GM18507 (cell line): ENCODE data around the gene GNB4.

Source experiments
- DNase-seq: peaks from one replicate; pipeline ENCODE4 v3.0.0; 2011; ENCODE audit warnings: low read depth; ENCODE audit not compliant: insufficient read length; ENCODE audit errors: extremely low spot score
- FAIRE-seq: peaks from 2 replicates; lab custom pipeline; 2011; peaks lifted over from hg19 to GRCh38; lab: Jason Lieb, UNC

Gene GNB4

DNA sequence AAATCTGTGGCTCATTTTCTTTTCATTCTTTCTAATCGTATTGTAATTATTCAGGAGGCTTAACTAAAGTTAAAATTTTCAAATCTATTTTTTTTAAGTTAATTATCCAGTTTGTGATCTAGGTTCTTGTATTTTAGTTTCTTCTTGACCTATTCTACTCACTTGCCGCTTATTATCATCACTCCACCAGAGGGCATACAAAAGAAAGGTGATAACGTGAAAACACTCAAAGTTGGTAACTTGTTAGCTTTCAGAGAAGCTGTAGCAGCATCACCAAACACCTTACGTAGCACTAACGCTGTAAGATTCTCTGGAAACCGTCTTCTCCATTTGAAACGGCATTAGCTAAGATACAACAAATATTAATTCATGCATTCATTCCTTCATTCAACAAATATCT lies 4.8 kb downstream of the GNB4 start:
- FAIRE-seq (no peak), DNase-seq (no peak)

DNA sequence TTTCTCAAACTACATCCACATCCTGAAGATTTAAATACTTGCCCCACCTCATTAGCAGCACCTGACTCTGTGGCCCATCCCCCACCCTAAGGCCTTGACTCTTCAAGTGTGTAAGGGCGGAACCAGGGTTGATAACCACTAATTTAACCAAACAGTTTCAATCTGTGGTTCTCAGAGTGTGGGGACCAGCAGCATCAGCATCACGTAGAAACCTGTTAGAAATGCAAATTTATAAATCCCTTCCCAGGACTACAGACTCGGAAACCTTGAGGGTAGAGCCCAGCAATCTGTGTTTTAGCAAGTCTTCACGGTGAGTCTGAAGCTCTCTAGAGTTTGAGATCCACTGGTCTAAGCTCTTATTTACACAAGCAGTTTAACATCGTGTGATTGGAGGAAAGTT lies 12.4 kb downstream of the GNB4 start:
- peak; percentile 80 for FAIRE-seq
- no peak for DNase-seq

- no peak for DNase-seq
- FAIRE-seq: no peak
Observed at GRCh38 chr3:179436517-179436916, 14.8 kb downstream of the GNB4 start.

DNA sequence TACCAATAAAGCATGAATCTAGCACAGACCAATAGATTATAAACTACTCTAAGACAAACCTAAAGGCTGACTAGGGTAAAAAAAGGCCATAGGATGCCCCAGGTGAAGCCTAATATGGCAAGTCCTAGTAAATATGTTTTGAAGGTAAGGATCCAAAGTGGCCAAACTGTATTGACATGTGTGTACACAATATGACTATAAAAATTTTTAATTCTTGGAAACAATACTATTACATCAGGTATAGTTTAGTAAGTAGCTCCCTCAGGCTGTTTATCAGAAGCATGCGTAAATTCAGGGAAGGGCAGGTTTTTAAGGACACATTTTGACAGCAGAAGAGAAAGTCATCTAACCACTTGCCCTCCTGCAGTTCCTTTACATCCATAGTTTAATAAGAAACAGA lies 18.8 kb downstream of the GNB4 start:
- DNase-seq (no peak), FAIRE-seq (no peak)

DNA sequence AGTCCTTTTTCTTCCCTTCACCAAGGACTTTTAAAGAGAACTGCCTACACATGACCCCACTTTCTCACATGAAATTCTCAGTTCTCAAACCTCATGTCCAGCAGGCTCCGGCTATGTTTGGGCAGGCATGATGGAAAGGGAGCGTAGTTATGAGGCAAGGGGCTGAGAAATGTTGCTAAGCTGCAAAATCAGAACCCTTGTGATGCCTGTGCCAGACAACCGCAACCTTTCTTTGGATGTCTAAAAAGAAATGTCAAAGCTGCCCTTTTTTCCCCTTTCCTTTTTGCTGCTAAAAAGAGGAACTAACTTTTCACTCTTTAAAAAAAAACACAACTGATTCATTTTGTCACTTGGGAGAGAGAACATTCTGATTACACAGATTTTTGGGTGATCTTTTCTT lies 19.2 kb downstream of the GNB4 start:
- peak; percentile 79 for FAIRE-seq
- DNase-seq: no peak

- FAIRE-seq (no peak), DNase-seq (no peak)
Observed at GRCh38 chr3:179430277-179430870, 20.9 kb downstream of the GNB4 start.

- DNase-seq (no peak), FAIRE-seq (no peak)
Observed at GRCh38 chr3:179428876-179429548, 22.3 kb downstream of the GNB4 start.

- no peak for DNase-seq
- no peak for FAIRE-seq
Observed at GRCh38 chr3:179425075-179425474, 26.2 kb downstream of the GNB4 start.

DNA sequence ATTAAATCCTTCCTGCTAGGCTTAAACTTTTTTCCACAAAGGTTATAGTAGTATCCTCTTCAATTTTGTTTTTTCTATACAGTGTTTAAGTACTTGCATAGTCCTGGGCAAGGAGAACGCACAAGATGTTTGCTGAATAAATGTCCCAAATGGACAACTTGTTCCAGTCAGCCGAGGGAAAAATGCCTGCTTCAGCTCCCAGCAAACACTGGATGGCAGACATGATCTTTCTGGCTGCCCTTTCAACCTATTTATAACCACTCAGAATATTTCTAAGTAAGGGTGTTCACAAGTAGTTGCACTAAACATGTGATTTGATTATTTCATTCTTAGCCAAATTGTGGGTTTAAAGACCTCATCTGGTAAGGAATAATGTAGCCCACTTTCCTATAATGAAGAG lies 29.8 kb downstream of the GNB4 start:
- DNase-seq (no peak), FAIRE-seq (no peak)

GRCh38 chr3:179418610-179419009 lies 32.7 kb downstream of the GNB4 start:
- FAIRE-seq (no peak), DNase-seq (no peak)

GRCh38 chr3:179416681-179417080 lies 34.6 kb downstream of the GNB4 start:
- FAIRE-seq: no peak
- DNase-seq: no peak

DNA sequence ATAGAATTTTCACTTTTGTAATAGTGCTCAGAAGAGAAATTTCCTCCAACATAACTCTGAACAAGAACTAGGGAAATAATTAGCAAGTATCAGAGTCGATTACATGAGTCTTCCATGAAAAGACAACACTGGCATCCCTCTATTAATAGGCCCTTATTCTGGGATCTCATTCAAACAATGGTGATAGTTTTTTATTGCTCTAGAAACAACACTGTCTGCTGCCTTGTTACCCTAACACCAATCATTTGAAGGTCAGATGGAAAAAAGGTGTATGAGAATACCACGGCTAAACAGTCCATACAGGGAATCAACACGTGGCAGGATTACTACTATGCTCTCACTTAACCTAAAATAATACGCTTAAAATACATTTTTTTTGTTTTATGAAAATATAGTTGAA lies 35.9 kb downstream of the GNB4 start:
- FAIRE-seq (no peak), DNase-seq (no peak)

GRCh38 chr3:179414804-179415203 lies 36.5 kb downstream of the GNB4 start:
- no peak for DNase-seq
- no peak for FAIRE-seq

DNA sequence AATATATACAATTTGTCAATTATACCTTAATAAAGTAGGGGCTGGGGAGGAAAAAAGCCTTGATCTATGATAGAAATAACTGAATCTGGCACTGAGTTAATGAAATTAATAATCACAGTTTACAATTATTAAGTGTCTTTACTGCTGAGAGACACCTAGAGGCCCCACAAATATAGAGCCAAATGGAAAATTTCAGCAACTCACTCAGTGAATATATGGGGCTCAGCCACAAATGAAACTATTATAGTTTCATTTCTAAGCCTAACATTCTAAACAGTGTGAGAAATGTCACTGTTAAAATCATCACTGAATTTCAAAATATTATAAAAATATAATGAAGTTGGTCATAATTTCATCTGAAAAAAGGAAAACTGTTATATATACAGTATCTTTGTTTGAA lies 40.3 kb downstream of the GNB4 start:
- no peak for FAIRE-seq

DNA sequence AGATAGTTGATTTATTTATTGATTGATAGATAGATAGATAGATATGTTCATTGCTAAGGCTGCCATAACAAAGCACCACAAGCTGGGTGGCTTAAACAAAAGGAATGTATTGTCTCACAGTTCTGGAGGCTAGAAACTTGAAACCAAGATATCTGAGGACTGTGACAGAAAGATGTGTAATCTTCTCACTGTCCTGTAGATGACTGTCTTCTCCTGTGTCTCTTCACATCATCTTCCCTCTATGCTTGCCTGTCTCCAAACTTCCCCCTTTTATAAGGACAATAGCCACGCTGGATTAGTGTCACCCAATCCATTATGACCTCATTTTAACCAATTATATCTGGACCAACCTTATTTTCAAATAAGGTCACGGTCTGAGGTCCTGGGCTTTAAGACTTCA lies 40.9 kb downstream of the GNB4 start:
- DNase-seq: no peak
- peak; percentile 41 for FAIRE-seq

More for the DNA sequence above, 40.3 kb downstream of the GNB4 start:
- DNase-seq: no peak

GRCh38 chr3:179404307-179404706 lies 47.0 kb downstream of the GNB4 start:
- FAIRE-seq (no peak), DNase-seq (no peak)

DNA sequence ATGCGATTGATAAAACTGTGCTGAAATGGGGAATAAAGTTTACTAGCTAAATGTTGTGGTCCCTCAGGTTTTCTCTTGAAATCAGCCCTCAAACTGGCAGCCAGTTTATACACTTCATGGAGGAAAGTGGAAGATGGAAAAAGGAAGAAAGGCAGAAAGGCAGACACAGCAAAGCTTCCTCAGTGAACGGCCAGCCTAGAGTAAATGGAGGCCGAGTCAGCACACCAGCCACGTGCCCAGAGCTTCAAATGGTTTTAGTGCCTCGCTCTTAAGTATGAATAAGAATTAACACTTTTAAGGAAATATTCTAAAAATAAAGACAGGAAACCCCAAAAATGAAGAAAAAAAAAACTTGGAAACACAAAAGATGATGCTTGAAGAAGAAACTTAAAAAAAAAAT lies 48.3 kb downstream of the GNB4 start:
- DNase-seq (no peak), FAIRE-seq (no peak)

DNA sequence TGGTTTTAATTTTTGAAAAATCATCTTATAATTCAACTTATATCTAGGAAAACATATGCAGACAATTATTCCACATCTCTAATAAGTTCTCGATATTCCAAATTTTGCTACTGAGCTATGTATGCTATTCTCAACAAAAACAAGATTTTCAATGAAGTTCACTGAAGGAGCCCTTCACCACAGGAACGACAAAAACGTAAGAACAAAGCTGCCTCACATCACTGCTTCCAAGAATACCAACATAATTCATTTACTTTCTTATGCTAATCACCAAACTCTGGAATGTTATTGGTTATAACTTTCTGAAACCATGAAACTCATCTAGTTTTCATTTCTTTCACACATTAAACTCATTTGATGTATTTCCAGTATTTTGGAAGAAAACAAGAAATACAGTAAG lies 49.7 kb downstream of the GNB4 start:
- FAIRE-seq (no peak), DNase-seq (no peak)

- FAIRE-seq: no peak
Observed at GRCh38 chr3:179398574-179399231, 52.6 kb downstream of the GNB4 start.

DNA sequence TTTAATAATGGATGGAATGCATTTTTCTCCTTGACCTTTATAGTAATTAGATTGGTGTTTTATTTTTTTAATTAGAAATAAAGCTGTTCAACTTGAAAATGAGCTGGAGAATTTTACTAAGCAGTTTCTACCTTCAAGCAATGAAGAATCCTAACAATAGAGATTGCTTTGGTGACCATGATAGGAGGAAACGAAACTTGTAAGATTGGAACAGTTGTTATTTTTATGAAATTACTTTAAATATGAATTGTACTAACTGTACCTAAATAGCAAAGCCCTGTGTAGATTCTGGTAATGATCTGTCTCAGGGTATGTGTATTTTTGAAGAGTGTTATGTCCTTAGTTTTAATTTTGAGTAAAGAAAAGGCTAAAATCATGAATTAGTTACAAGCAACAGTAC lies 59.4 kb downstream of the GNB4 start:
- no peak for DNase-seq
- no peak for FAIRE-seq

More at GRCh38 chr3:179398574-179399231, 52.6 kb downstream of the GNB4 start:
- DNase-seq: no peak

DNA sequence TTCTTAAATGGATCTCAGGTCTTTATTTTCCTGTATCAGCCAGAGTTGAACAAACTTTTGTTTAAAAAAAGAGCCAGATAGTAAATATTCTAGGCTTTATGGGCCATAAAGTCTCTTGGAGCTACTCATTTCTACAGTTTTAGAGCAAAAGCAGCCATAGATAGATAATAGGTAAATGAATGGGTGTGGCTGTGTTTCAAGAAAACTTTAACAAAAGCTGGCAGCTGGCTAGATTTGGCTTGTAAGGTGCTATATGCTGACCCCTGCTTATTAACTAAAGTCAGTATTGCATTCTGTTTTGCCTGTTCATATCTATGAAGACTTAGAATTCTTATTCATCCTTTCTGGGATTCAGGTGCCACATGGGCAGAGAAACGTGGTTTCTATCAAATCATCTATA lies 74.8 kb downstream of the GNB4 start:
- DNase-seq (no peak), FAIRE-seq (no peak)
